H1 (cell line): Measurements from ENCODE around the gene MAPKAP1. TPM values are rescaled to one million over a fixed set of nuclear protein-coding genes. Genes with fewer than 3 reads are reported as not detected.

Experiments
- CTCF ChIA-PET: fragments of 300-600 bp; sonication (Branson Sonifier 250); formaldehyde crosslinking; loops from one replicate; lab custom pipeline; 2021; ENCODE audit not compliant: partially characterized antibody; lab: Charles Lee
- POLR2A ChIA-PET: fragments of 300-600 bp; sonication (Branson Sonifier 250); formaldehyde crosslinking; loops from one replicate; lab custom pipeline; 2021; ENCODE audit warnings: inconsistent platforms; ENCODE audit not compliant: partially characterized antibody; lab: Charles Lee
- DNase-seq, 2 experiments: peaks; one replicate each; pipeline versions ENCODE4 v3.0.0 to v3.0.0-alpha.2; 2010 to 2022; ENCODE audit warnings: low spot score in 2 of 2, low read depth in 1 of 2, mixed read lengths in 1 of 2
- FAIRE-seq: peaks from 2 replicates; lab custom pipeline; 2011; peaks lifted over from hg19 to GRCh38; lab: Jason Lieb, UNC
- H2AFZ ChIP-seq: 2 replicates; pipeline ENCODE4 v1.8.1; 2012; ENCODE audit warnings: low read length, inconsistent platforms
- H2AK5ac ChIP-seq: 2 replicates; pipeline ENCODE4 v1.6.1; 2013; ENCODE audit warnings: low read depth, low read length
- H2BK120ac ChIP-seq: replicated peaks from 2 replicates; pipeline ENCODE3; 2013; ENCODE audit warnings: low read depth, low read length, inconsistent platforms
- H2BK12ac ChIP-seq: 2 replicates; pipeline ENCODE4 v1.6.1; 2013; ENCODE audit warnings: low read depth, low read length
- H2BK15ac ChIP-seq: 2 replicates; pipeline ENCODE4 v1.6.1; 2013; ENCODE audit warnings: low read length
- H2BK20ac ChIP-seq: 2 replicates; pipeline ENCODE4 v1.6.1; 2013; ENCODE audit warnings: low read length
- H2BK5ac ChIP-seq: 2 replicates; pipeline ENCODE4 v1.6.1; 2013; ENCODE audit warnings: low read depth, low read length
- H3K14ac ChIP-seq: 2 replicates; pipeline ENCODE4 v1.6.1; 2013; ENCODE audit warnings: inconsistent platforms; ENCODE audit not compliant: insufficient read length
- H3K18ac ChIP-seq: 2 replicates; pipeline ENCODE4 v1.6.1; 2013; ENCODE audit warnings: low read length; ENCODE audit errors: extremely low read depth
- H3K23ac ChIP-seq: 2 replicates; pipeline ENCODE4 v1.6.1; 2013; ENCODE audit warnings: inconsistent platforms; ENCODE audit not compliant: insufficient read length
- H3K23me2 ChIP-seq: 2 replicates; pipeline ENCODE4 v1.6.1; 2013; ENCODE audit warnings: low read depth, low read length
- H3K27ac ChIP-seq: 2 replicates; pipeline ENCODE4 v1.6.1; 2011; ENCODE audit warnings: low read depth, low read length, inconsistent platforms
- H3K27me3 ChIP-seq, 4 experiments: replicated peaks in 1 of 4; 1 replicate in 1 of 4; 2 replicates in 3 of 4; pipeline versions ENCODE4 v1.6.1 to v1.8.1; 2011 to 2013; ENCODE audit warnings: low read length in 3 of 4, mild to moderate bottlenecking in 3 of 4, inconsistent platforms in 2 of 4, mixed read lengths in 2 of 4, moderate library complexity in 1 of 4; ENCODE audit not compliant: control insufficient read depth in 3 of 4, insufficient read depth in 3 of 4; ENCODE audit errors: extremely low read depth in 1 of 4
- H3K36me3 ChIP-seq, 4 experiments: 2 replicates each; pipeline versions ENCODE4 v1.6.1 to v1.8.1; 2011 to 2013; ENCODE audit warnings: mild to moderate bottlenecking in 4 of 4, low read length in 3 of 4, moderate library complexity in 2 of 4, control low read depth in 1 of 4, inconsistent platforms in 1 of 4; ENCODE audit not compliant: insufficient read depth in 4 of 4, control insufficient read depth in 2 of 4
- H3K4ac ChIP-seq: replicated peaks from 2 replicates; pipeline ENCODE3; 2013; ENCODE audit warnings: low read length, low read depth, mixed read lengths, inconsistent platforms; ENCODE audit not compliant: insufficient read length
- H3K4me1 ChIP-seq, 4 experiments: replicated peaks in 1 of 4; 1 replicate in 1 of 4; 2 replicates in 3 of 4; pipeline versions ENCODE4 v1.6.1 to v1.8.1; 2011 to 2013; ENCODE audit warnings: low read length in 3 of 4, inconsistent platforms in 2 of 4, mixed read lengths in 1 of 4; ENCODE audit not compliant: insufficient read depth in 4 of 4, control insufficient read depth in 3 of 4
- H3K4me2 ChIP-seq, 2 experiments: 2 replicates each; pipeline versions ENCODE4 v1.6.1 to v1.8.1; 2011 to 2013; ENCODE audit warnings: low read depth in 2 of 2, low read length in 2 of 2, control low read depth in 1 of 2, inconsistent platforms in 1 of 2, mild to moderate bottlenecking in 1 of 2; ENCODE audit not compliant: insufficient read depth in 1 of 2
- H3K4me3 ChIP-seq, 4 experiments: fragments of 200-600, 300-600 bp in 1 of 4; sonication (generic), shearing (Covaris generic), sonication (Bioruptor Twin) in 1 of 4; 2 replicates each; pipeline versions ENCODE4 v1.5.1 to v1.8.1; 2011 to 2016; ENCODE audit warnings: low read length in 4 of 4, low read depth in 3 of 4, control low read depth in 2 of 4, inconsistent platforms in 2 of 4, mild to moderate bottlenecking in 2 of 4, mixed read lengths in 1 of 4, moderate library complexity in 1 of 4; ENCODE audit not compliant: insufficient read depth in 2 of 4; ENCODE audit errors: extremely low read depth in 1 of 4
- H3K56ac ChIP-seq: replicated peaks from 2 replicates; pipeline ENCODE3; 2013; ENCODE audit warnings: low read depth, mild to moderate bottlenecking, mixed read lengths, low read length, inconsistent platforms; ENCODE audit not compliant: insufficient read length
- H3K79me1 ChIP-seq: 2 replicates; pipeline ENCODE4 v1.6.1; 2013; ENCODE audit warnings: low read depth, low read length, control low read depth
- H3K79me2 ChIP-seq, 2 experiments: 2 replicates each; pipeline versions ENCODE4 v1.6.1 to v1.8.1; 2012 to 2013; ENCODE audit warnings: low read length in 2 of 2, mild to moderate bottlenecking in 2 of 2, inconsistent platforms in 1 of 2; ENCODE audit not compliant: insufficient read depth in 2 of 2, control insufficient read depth in 1 of 2
- H3K9ac ChIP-seq, 4 experiments: replicated peaks in 1 of 4; 1 replicate in 1 of 4; 2 replicates in 3 of 4; pipeline versions ENCODE4 v1.6.1 to v1.8.1; 2011 to 2013; ENCODE audit warnings: low read depth in 3 of 4, low read length in 3 of 4, control low read depth in 2 of 4, mild to moderate bottlenecking in 2 of 4, moderate library complexity in 2 of 4, inconsistent platforms in 1 of 4; ENCODE audit errors: extremely low read depth in 1 of 4
- H3K9me3 ChIP-seq, 2 experiments: 2 replicates each; pipeline versions ENCODE4 v1.6.1 to v1.8.1; 2012 to 2013; ENCODE audit warnings: mild to moderate bottlenecking in 2 of 2, moderate library complexity in 2 of 2, control low read depth in 1 of 2, inconsistent platforms in 1 of 2, low read depth in 1 of 2, low read length in 1 of 2, mixed read lengths in 1 of 2; ENCODE audit not compliant: insufficient read depth in 2 of 2
- H4K20me1 ChIP-seq, 2 experiments: replicated peaks in 1 of 2; 2 replicates each; pipeline versions ENCODE3 to v1.8.1; 2011 to 2013; ENCODE audit warnings: inconsistent platforms in 2 of 2, low read length in 2 of 2, mild to moderate bottlenecking in 1 of 2; ENCODE audit not compliant: insufficient read depth in 2 of 2, control insufficient read depth in 1 of 2
- H4K5ac ChIP-seq: 2 replicates; pipeline ENCODE4 v1.6.1; 2013; ENCODE audit warnings: low read length, low read depth, mixed read lengths, inconsistent platforms; ENCODE audit not compliant: insufficient read length
- H4K8ac ChIP-seq: 2 replicates; pipeline ENCODE4 v1.8.0; 2013; ENCODE audit warnings: mild to moderate bottlenecking, moderate library complexity, low read length, inconsistent platforms; ENCODE audit not compliant: insufficient read depth; ENCODE audit errors: extremely low read depth
- H4K91ac ChIP-seq: replicated peaks from 2 replicates; pipeline ENCODE3; 2013; ENCODE audit warnings: low read length, mixed read lengths, inconsistent platforms; ENCODE audit not compliant: insufficient read length
- BRCA1 ChIP-seq: IDR thresholded peaks from 2 replicates; pipeline ENCODE4 v1.6.1; 2012; ENCODE audit warnings: low read depth, low read length, improper control_type of control experiment
- MAFK ChIP-seq: IDR thresholded peaks from 2 replicates; pipeline ENCODE4 v1.6.1; 2012; ENCODE audit warnings: low read depth, mild to moderate bottlenecking, improper control_type of control experiment, low read length
- NRF1 ChIP-seq: IDR thresholded peaks from 2 replicates; pipeline ENCODE4 v1.6.1; 2011; ENCODE audit warnings: mild to moderate bottlenecking, low read depth, low read length, improper control_type of control experiment
- SIX5 ChIP-seq: IDR thresholded peaks from 2 replicates; pipeline ENCODE4 v1.6.1; 2011; ENCODE audit warnings: mild to moderate bottlenecking, low read depth, low read length
- WGBS, 2 experiments: shearing (Covaris generic) in 1 of 2; methylation state at CpG; one replicate each; pipeline versions ENCODE4 v1.1.6 to v1.1.7; 2013 to 2015; ENCODE audit warnings: low lambda C conversion rate in 2 of 2, mixed read lengths in 2 of 2, inconsistent platforms in 1 of 2, low coverage in 1 of 2, missing lambda C conversion rate in 1 of 2; ENCODE audit not compliant: insufficient replicate concordance in 2 of 2, insufficient coverage in 1 of 2, insufficient read length in 1 of 2; ENCODE audit errors: extremely low coverage in 1 of 2, missing lambda C conversion rate in 1 of 2; 5-methylcytosine and 5-hydroxymethylcytosine counted together
- polyA plus RNA-seq, 7 experiments: library from polyadenylated mRNA; depleted of rRNA in 3 of 7; stranded (reverse) in 5 of 7; unstranded in 2 of 7; fragments of >200 nt in 5 of 7; fragments of 200-250 nt in 2 of 7; gene quantifications; 1 replicate in 5 of 7; 2 replicates in 1 of 7; 4 replicates in 1 of 7; pipeline versions ENCODE4 v1.2.1 to v1.2.3, GENCODE V29; 2011 to 2013; ENCODE audit warnings: missing spikeins in 2 of 7, mixed read lengths in 2 of 7
- total RNA-seq: library from RNA; stranded (reverse); fragmentation: NEBNext Ultra II Directional; extraction: Animal tissue kit (Norgen Biotek cat#: 25700); gene quantifications from 2 replicates; pipeline ENCODE4 v1.2.1, GENCODE V29; 2021

The MAPKAP1 gene
- total and polyA plus RNA-seq, 2 of the 8 experiments (the other 6 are each of a cell fraction or from before 2014, with no cell fraction given) = 79.2 to 140 TPM

DNA sequence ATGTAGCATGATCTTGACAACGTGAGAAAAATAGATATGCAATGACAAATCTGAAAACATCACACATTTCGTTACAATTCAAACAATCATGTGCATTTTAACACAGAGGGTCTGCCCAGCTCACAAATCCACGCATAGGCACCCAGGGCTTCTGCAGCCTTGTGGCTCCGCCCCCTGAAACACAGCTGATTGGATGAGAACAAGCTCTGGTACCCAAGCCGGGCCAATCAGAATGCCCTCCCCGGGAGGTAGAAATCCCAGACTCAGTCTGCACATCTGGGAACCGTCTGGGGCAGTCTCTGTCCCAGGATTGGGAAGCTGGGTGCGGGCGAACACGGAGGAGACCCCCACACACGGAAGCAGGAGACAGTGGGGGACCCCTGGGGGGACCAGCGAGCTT, 307.8 kb downstream of the MAPKAP1 start:
- no peak overlapping the region for H2BK120ac ChIP-seq
- no peak overlapping the region for H3K56ac ChIP-seq
- H2AFZ ChIP-seq = no peak overlapping the region
- no peak overlapping the region for H2BK5ac ChIP-seq
- H3K14ac ChIP-seq = no peak overlapping the region
- H3K23me2 ChIP-seq = no peaks in the 10 kb centered on the region
- H3K79me1 ChIP-seq = no peaks in the 10 kb centered on the region
- H4K5ac ChIP-seq = no peak overlapping the region
- no peaks in the 10 kb centered on the region; a peak in 1 of 7 replicates for H3K4me1 ChIP-seq
- no peak overlapping the region for H3K23ac ChIP-seq
- H3K18ac ChIP-seq = no peak overlapping the region
- H4K91ac ChIP-seq = no peak overlapping the region
- no peak overlapping the region for H3K4me3 ChIP-seq
- H3K4ac ChIP-seq = no peak overlapping the region
- H3K27ac ChIP-seq = no peak overlapping the region
- DNase-seq = no peak
- H3K36me3 ChIP-seq = no peaks in the 10 kb centered on the region
- no peak overlapping the region for H4K8ac ChIP-seq
- CTCF ChIA-PET = interaction anchor here (0.6 to 1.5 kb wide), 4 partner anchors 9 to 875 kb away, joined by 3 to 9 read pairs (median 4); no protein-coding TSS in a partner anchor
- POLR2A ChIA-PET = no interaction called here
- H3K79me2 ChIP-seq = no peaks in the 10 kb centered on the region
- H3K9me3 ChIP-seq = no peaks in the 10 kb centered on the region
- no peak overlapping the region for H3K4me2 ChIP-seq
- no peak overlapping the region for H2BK15ac ChIP-seq
- H2AK5ac ChIP-seq = no peak overlapping the region
- no peaks in the 10 kb centered on the region for H3K27me3 ChIP-seq
- no peak overlapping the region for H3K9ac ChIP-seq
- WGBS, 2 experiments = 95% methylated on average over 12 of the region's 12 CpGs; no CpG with 5 or more reads in 1 of the 2 experiments
- no peaks in the 10 kb centered on the region for H4K20me1 ChIP-seq
- no peak overlapping the region for H2BK12ac ChIP-seq
- FAIRE-seq = no peak
- H2BK20ac ChIP-seq = no peak overlapping the region
- TF ChIP-seq BRCA1 (no peak), MAFK (no peak), NRF1 (no peak), SIX5 (no peak)
